Epithelial cell of esophagus (primary cell): ENCODE data around the gene CKS1B.

Experiments used
- DNase-seq: peaks from one replicate; pipeline ENCODE4 v3.0.0; 2010; ENCODE audit warnings: low read depth
- H3K4me3 ChIP-seq: 2 replicates; pipeline ENCODE4 v1.5.1; 2011; ENCODE audit warnings: mild to moderate bottlenecking, low read length, control low read depth
- CTCF ChIP-seq: IDR thresholded peaks from 2 replicates; pipeline ENCODE4 v1.5.1; 2011; ENCODE audit warnings: low read depth, mild to moderate bottlenecking, low read length, control low read depth, inconsistent platforms; ENCODE audit not compliant: insufficient read depth; ENCODE audit errors: missing control alignments

CKS1B gene

DNA sequence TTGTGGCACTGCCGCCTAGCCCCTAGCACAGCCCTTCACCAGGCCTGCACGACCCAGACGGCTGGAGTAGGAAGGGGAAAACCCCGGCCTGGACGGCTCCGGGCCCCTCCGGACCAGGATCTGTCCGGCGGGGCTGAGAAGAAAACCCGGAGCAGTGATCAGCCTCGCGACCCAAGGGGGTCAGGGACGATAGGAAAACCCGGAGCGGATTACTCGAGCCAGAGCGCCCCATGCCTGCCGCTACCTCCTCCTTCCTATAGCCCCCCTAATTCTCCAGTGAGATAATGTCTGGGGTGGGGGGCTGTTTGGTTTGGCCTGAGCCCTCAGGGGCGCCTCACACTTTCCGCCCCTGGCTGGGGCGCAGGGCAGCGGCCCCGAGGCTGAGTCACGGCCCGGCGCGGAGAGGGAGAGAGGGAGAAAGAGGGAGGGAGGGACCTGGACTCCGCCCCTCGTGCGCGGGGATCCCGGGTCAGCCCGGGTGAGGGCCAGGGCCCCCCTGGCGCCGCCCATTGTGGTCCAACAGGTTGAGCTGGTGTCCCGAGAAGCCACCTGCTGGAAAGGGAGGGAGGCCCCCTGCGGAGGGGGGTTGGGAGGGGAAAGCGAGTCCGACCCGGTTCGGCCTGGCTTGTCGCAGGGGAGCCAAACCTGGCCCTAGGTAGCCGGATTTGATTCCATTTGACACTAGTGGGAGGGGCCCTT lies 26.4 kb downstream of the CKS1B start:
- TF ChIP-seq CTCF, result no peak
- DNase-seq, result peak; percentile 94
- H3K4me3 ChIP-seq, result peak overlapping the region; percentile 89

DNA sequence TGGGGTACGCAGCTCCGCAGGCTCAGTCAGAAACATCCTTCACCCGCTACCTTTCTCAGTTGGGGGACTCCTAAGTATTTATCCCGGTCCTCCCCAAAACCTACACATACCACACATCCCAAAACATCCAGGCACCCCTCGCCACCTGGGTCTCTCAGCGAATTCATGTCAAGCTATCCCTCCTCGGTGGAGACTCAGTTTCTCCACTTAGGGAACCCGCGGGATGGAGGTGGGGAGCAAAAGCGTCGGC lies 26.9 kb downstream of the CKS1B start:
- peak overlapping the region; percentile 89 for H3K4me3 ChIP-seq
- no peak for TF ChIP-seq CTCF
- no peak for DNase-seq

- peak; percentile 100 for DNase-seq
- peak; percentile 33 for TF ChIP-seq CTCF
- peak overlapping the region; percentile 89 for H3K4me3 ChIP-seq
Measured at GRCh38 chr1:155001675-155002463, 27.4 kb downstream of the CKS1B start.

- H3K4me3 ChIP-seq, result peak within 1 kb of the TSS; percentile 89
- peak; percentile 35 for DNase-seq
- TF ChIP-seq CTCF, result no peak
Measured at GRCh38 chr1:155002464-155003226, 28.2 kb downstream of the CKS1B start, which contains the start of gene ZBTB7B. ZBTB7B (plus strand) TSS chr1:155002802; CDS start chr1:155014661, 11,859 bp downstream.

DNA sequence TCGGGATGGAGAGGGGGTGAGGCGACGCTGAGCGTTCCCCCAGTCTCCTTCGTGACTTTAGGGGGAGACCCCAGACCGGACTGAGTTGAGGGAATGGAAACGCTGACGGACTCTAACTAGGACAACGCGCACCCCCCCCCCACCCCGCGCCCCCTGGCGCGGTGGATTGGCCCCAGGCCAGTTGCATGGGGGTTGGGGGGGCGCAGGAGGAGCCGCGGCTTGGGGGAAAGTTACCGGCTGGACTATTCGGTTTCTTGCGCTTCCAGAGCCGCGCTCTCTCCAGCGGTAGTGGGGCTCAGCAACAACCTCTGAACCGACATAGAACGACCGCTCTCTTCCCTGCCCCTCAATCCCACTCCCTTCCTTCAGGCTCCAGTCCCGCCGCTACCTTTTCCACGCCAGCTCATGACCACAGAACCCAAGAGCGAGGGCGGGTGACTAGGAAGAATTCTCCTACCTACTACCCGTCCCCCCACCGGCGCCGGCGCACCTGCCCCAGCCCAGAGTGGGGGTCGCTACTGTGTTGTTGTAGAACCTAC lies 28.8 kb downstream of the CKS1B start:
- DNase-seq, result peak; percentile 48
- peak overlapping the region; percentile 89 for H3K4me3 ChIP-seq
- no peak for TF ChIP-seq CTCF

GRCh38 chr1:155003766-155004351 lies 29.4 kb downstream of the CKS1B start:
- no peak for DNase-seq
- H3K4me3 ChIP-seq, result peak overlapping the region; percentile 89
- no peak for TF ChIP-seq CTCF
